ENCODE measurements around the gene ADAMTS18.

- no peak for TF ChIP-seq POLR2AphosphoS5 (IDR thresholded peaks at IDR 0.05)
- no peak for TF ChIP-seq CTCF (IDR thresholded peaks at IDR 0.05)
Measured at GRCh38 chr16:77317059-77317458, 117.8 kb downstream of the ADAMTS18 start.
